Measurements from ENCODE around the gene SOX18.

SOX18 gene

GRCh38 chr20:64095455-64095854, 46.0 kb upstream of the SOX18 start (continued):
- TF ChIP-seq CSRNP3 (CRISPR knock-in tag; IDR thresholded peaks at IDR 0.05), result no peak
- TF ChIP-seq, protein P1, sequence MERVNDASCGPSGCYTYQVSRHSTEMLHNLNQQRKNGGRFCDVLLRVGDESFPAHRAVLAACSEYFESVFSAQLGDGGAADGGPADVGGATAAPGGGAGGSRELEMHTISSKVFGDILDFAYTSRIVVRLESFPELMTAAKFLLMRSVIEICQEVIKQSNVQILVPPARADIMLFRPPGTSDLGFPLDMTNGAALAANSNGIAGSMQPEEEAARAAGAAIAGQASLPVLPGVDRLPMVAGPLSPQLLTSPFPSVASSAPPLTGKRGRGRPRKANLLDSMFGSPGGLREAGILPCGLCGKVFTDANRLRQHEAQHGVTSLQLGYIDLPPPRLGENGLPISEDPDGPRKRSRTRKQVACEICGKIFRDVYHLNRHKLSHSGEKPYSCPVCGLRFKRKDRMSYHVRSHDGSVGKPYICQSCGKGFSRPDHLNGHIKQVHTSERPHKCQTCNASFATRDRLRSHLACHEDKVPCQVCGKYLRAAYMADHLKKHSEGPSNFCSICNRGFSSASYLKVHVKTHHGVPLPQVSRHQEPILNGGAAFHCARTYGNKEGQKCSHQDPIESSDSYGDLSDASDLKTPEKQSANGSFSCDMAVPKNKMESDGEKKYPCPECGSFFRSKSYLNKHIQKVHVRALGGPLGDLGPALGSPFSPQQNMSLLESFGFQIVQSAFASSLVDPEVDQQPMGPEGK (CRISPR knock-in tag; IDR thresholded peaks at IDR 0.05; ENCODE audit: borderline replicate concordance), result no peak
- TF ChIP-seq ESRRG (CRISPR knock-in tag; IDR thresholded peaks at IDR 0.05), result no peak
- no peak for TF ChIP-seq ZFP30 (CRISPR knock-in tag; IDR thresholded peaks at IDR 0.05)

- no peak; the same call in 2 of the 3 replicates for ATAC-seq
- TF ChIP-seq TOX (CRISPR knock-in tag; IDR thresholded peaks at IDR 0.05; ENCODE audit: borderline replicate concordance) (no peak), ZFP30 (CRISPR knock-in tag; IDR thresholded peaks at IDR 0.05) (no peak), CREB5 (CRISPR knock-in tag; IDR thresholded peaks at IDR 0.05; ENCODE audit: low read depth) (no peak), OSR1 (CRISPR knock-in tag; IDR thresholded peaks at IDR 0.05) (no peak), CSRNP3 (CRISPR knock-in tag; IDR thresholded peaks at IDR 0.05) (no peak), RARB (CRISPR knock-in tag; IDR thresholded peaks at IDR 0.05) (no peak), ARNTL (CRISPR knock-in tag; IDR thresholded peaks at IDR 0.05; ENCODE audit: borderline replicate concordance, low read depth) (no peak), GLIS3 (CRISPR knock-in tag; IDR thresholded peaks at IDR 0.05) (no peak), PPARA (CRISPR knock-in tag; IDR thresholded peaks at IDR 0.05; ENCODE audit: borderline replicate concordance) (no peak), SNAI2 (CRISPR knock-in tag; IDR thresholded peaks at IDR 0.05) (no peak), BACH2 (CRISPR knock-in tag; IDR thresholded peaks at IDR 0.05; ENCODE audit: borderline replicate concordance) (no peak), ISL1 (CRISPR knock-in tag; IDR thresholded peaks at IDR 0.05) (no peak), ESRRG (CRISPR knock-in tag; IDR thresholded peaks at IDR 0.05) (no peak), ZNF565 (CRISPR knock-in tag; conservative IDR thresholded peaks at IDR 0.05; ENCODE audit: low read depth) (no peak), ZNF70 (CRISPR knock-in tag; IDR thresholded peaks at IDR 0.05) (no peak), ZNF8 (CRISPR knock-in tag; IDR thresholded peaks at IDR 0.05) (no peak), ZC3H10 (CRISPR knock-in tag; IDR thresholded peaks at IDR 0.05) (no peak)
- TF ChIP-seq, protein P1 (CRISPR knock-in tag; IDR thresholded peaks at IDR 0.05; ENCODE audit: borderline replicate concordance), result no peak
- TF ChIP-seq, protein P2, sequence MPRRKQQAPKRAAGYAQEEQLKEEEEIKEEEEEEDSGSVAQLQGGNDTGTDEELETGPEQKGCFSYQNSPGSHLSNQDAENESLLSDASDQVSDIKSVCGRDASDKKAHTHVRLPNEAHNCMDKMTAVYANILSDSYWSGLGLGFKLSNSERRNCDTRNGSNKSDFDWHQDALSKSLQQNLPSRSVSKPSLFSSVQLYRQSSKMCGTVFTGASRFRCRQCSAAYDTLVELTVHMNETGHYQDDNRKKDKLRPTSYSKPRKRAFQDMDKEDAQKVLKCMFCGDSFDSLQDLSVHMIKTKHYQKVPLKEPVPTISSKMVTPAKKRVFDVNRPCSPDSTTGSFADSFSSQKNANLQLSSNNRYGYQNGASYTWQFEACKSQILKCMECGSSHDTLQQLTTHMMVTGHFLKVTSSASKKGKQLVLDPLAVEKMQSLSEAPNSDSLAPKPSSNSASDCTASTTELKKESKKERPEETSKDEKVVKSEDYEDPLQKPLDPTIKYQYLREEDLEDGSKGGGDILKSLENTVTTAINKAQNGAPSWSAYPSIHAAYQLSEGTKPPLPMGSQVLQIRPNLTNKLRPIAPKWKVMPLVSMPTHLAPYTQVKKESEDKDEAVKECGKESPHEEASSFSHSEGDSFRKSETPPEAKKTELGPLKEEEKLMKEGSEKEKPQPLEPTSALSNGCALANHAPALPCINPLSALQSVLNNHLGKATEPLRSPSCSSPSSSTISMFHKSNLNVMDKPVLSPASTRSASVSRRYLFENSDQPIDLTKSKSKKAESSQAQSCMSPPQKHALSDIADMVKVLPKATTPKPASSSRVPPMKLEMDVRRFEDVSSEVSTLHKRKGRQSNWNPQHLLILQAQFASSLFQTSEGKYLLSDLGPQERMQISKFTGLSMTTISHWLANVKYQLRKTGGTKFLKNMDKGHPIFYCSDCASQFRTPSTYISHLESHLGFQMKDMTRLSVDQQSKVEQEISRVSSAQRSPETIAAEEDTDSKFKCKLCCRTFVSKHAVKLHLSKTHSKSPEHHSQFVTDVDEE (CRISPR knock-in tag; IDR thresholded peaks at IDR 0.05), result no peak
Observed at GRCh38 chr20:64093013-64093503, 43.6 kb upstream of the SOX18 start.
